Hepatocyte (in vitro differentiated cells): ENCODE measurements around the gene DMD. TPM values are rescaled to one million over a fixed set of nuclear protein-coding genes. Genes with fewer than 3 reads are reported as not detected.

Source experiments
- DNase-seq: peaks from one replicate; pipeline ENCODE4 v3.0.0-alpha.2; 2016; ENCODE audit warnings: low spot score
- H2AFZ ChIP-seq: fragments of 200-600 bp; sonication (generic); 2 replicates; pipeline ENCODE4 v1.6.0; 2016; ENCODE audit warnings: antibody characterized with exemption, mild to moderate bottlenecking
- H3K27ac ChIP-seq: fragments of 200-600 bp; sonication (generic); 2 replicates; pipeline ENCODE4 v1.5.1; 2016; ENCODE audit warnings: mild to moderate bottlenecking
- H3K27me3 ChIP-seq: fragments of 200-600 bp; sonication (generic); 2 replicates; pipeline ENCODE4 v1.6.1; 2016
- H3K36me3 ChIP-seq: fragments of 200-600 bp; sonication (generic); replicated peaks from 2 replicates; pipeline ENCODE4 v1.5.1; 2016; ENCODE audit warnings: low read depth; ENCODE audit not compliant: insufficient read depth
- H3K4me1 ChIP-seq: fragments of 200-600 bp; sonication (generic); 2 replicates; pipeline ENCODE4 v1.5.1; 2016; ENCODE audit warnings: mild to moderate bottlenecking, moderate library complexity; ENCODE audit not compliant: insufficient read depth
- H3K4me2 ChIP-seq: fragments of 200-600 bp; sonication (generic); 2 replicates; pipeline ENCODE4 v1.6.0; 2016
- H3K4me3 ChIP-seq: fragments of 200-600 bp; sonication (generic); 2 replicates; pipeline ENCODE4 v1.5.1; 2016; ENCODE audit warnings: mild to moderate bottlenecking
- H3K79me2 ChIP-seq: fragments of 200-600 bp; sonication (generic); 2 replicates; pipeline ENCODE4 v1.6.0; 2017; ENCODE audit warnings: mild to moderate bottlenecking
- H3K9me2 ChIP-seq: fragments of 200-600 bp; sonication (generic); replicated peaks from 2 replicates; pipeline ENCODE4 v1.6.0; 2017; ENCODE audit warnings: mild to moderate bottlenecking; ENCODE audit not compliant: insufficient read depth
- H3K9me3 ChIP-seq: fragments of 200-600 bp; sonication (generic); 2 replicates; pipeline ENCODE4 v1.5.1; 2016; ENCODE audit warnings: low read depth, mild to moderate bottlenecking
- H4K20me1 ChIP-seq: fragments of 200-600 bp; sonication (generic); 2 replicates; pipeline ENCODE4 v1.6.0; 2016; ENCODE audit warnings: mild to moderate bottlenecking; ENCODE audit not compliant: insufficient read depth, poor library complexity, severe bottlenecking
- EZH2 ChIP-seq: fragments of 200-600 bp; sonication (generic); IDR thresholded peaks from 2 replicates; pipeline ENCODE4 v1.6.1; 2016; ENCODE audit warnings: antibody characterized with exemption, mild to moderate bottlenecking, borderline replicate concordance
- EZH2phosphoT487 ChIP-seq: fragments of 200-600 bp; sonication (generic); IDR thresholded peaks from one replicate; pipeline ENCODE4 v1.6.1; 2018; ENCODE audit warnings: antibody characterized with exemption, mild to moderate bottlenecking, low read depth, moderate library complexity; ENCODE audit not compliant: unreplicated experiment, severe bottlenecking
- WGBS: methylation state at CpG from one replicate; pipeline ENCODE4 v1.1.6; 2016; ENCODE audit warnings: low lambda C conversion rate; ENCODE audit errors: missing lambda C conversion rate; 5-methylcytosine and 5-hydroxymethylcytosine counted together
- polyA plus RNA-seq: library from polyadenylated mRNA; unstranded; fragments of >200 nt; fragmentation: Nextera tagmentation; extraction: Ambion mirVana; gene quantifications from 2 replicates; pipeline ENCODE4 v1.2.1, GENCODE V29; 2016
- total RNA-seq: library from RNA; depleted of rRNA; stranded (reverse); fragments of >200 nt; gene quantifications from 2 replicates; pipeline ENCODE4 v1.2.3, GENCODE V29; 2014
- TF ChIP-seq, protein P1 (sequence below): fragments of 200-600 bp; sonication (generic); IDR thresholded peaks from 2 replicates; pipeline ENCODE4 v1.5.1; 2016; ENCODE audit warnings: antibody characterized with exemption, mild to moderate bottlenecking; ENCODE audit not compliant: poor library complexity

Gene DMD
- total and polyA plus RNA-seq, 2 experiments from 2014 or later: 14.2 to 27.8 TPM

GRCh38 chrX:32937043-32937442 is 274.3 kb downstream of the DMD start:
- no peak overlapping the region for H2AFZ ChIP-seq
- WGBS: 48% methylated on average over 3 of the region's 3 CpGs
- H3K27ac ChIP-seq: no peak overlapping the region
- H3K4me1 ChIP-seq: no peaks in the 10 kb centered on the region
- TF ChIP-seq, protein P1, sequence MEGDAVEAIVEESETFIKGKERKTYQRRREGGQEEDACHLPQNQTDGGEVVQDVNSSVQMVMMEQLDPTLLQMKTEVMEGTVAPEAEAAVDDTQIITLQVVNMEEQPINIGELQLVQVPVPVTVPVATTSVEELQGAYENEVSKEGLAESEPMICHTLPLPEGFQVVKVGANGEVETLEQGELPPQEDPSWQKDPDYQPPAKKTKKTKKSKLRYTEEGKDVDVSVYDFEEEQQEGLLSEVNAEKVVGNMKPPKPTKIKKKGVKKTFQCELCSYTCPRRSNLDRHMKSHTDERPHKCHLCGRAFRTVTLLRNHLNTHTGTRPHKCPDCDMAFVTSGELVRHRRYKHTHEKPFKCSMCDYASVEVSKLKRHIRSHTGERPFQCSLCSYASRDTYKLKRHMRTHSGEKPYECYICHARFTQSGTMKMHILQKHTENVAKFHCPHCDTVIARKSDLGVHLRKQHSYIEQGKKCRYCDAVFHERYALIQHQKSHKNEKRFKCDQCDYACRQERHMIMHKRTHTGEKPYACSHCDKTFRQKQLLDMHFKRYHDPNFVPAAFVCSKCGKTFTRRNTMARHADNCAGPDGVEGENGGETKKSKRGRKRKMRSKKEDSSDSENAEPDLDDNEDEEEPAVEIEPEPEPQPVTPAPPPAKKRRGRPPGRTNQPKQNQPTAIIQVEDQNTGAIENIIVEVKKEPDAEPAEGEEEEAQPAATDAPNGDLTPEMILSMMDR: no peak
- TF ChIP-seq EZH2: no peak
- TF ChIP-seq EZH2phosphoT487: no peak
- H3K4me2 ChIP-seq: no peak overlapping the region
- H3K27me3 ChIP-seq: no peaks in the 10 kb centered on the region
- DNase-seq: no peak
- no peaks in the 10 kb centered on the region for H3K9me3 ChIP-seq
- no peaks in the 10 kb centered on the region for H3K79me2 ChIP-seq
- no peak overlapping the region for H3K4me3 ChIP-seq
- H3K36me3 ChIP-seq: no peaks in the 10 kb centered on the region
- H4K20me1 ChIP-seq: no peaks in the 10 kb centered on the region
- no peaks in the 10 kb centered on the region for H3K9me2 ChIP-seq

DNA sequence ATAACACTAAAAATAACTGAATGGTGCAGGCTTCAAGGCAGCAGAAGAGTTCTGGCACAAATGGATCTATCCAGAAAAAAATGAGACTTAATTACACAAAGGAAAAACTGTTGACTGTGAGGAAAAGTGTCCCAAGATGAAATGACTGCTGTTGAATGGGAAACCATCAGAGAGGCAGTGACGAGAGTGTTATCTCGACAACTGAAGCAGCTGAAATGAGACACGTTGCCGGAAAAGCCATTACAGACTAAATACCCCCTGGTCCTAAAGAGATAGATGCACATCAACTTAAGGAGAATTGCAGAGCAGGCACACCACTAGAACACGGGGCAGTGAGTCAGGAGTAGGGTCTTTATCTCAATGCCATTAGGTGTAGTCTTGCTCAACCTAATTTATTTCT is 277.8 kb downstream of the DMD start:
- H3K9me3 ChIP-seq: no peaks in the 10 kb centered on the region
- H3K27me3 ChIP-seq: no peaks in the 10 kb centered on the region
- no peaks in the 10 kb centered on the region for H4K20me1 ChIP-seq
- H3K36me3 ChIP-seq: no peaks in the 10 kb centered on the region
- TF ChIP-seq EZH2phosphoT487: no peak
- TF ChIP-seq, protein P1: no peak
- TF ChIP-seq EZH2: no peak
- H3K79me2 ChIP-seq: no peaks in the 10 kb centered on the region
- H3K27ac ChIP-seq: no peak overlapping the region
- H2AFZ ChIP-seq: no peak overlapping the region
- H3K4me2 ChIP-seq: no peak overlapping the region
- H3K4me3 ChIP-seq: no peak overlapping the region
- no peaks in the 10 kb centered on the region for H3K4me1 ChIP-seq
- no peaks in the 10 kb centered on the region for H3K9me2 ChIP-seq
- WGBS: 41% methylated on average over 5 of the region's 5 CpGs
- no peak for DNase-seq

- H4K20me1 ChIP-seq: no peaks in the 10 kb centered on the region
- no peaks in the 10 kb centered on the region for H3K36me3 ChIP-seq
- H3K4me1 ChIP-seq: no peaks in the 10 kb centered on the region
- H3K79me2 ChIP-seq: no peaks in the 10 kb centered on the region
- 87% methylated on average over 4 of the region's 4 CpGs for WGBS
- H3K9me2 ChIP-seq: no peaks in the 10 kb centered on the region
- no peak for DNase-seq
- no peak overlapping the region for H3K27ac ChIP-seq
- no peaks in the 10 kb centered on the region for H3K27me3 ChIP-seq
- H2AFZ ChIP-seq: no peak overlapping the region
- H3K4me2 ChIP-seq: no peak overlapping the region
- no peak overlapping the region for H3K4me3 ChIP-seq
- H3K9me3 ChIP-seq: no peaks in the 10 kb centered on the region
- no peak for TF ChIP-seq EZH2phosphoT487
- TF ChIP-seq, protein P1: no peak
- no peak for TF ChIP-seq EZH2
Measured at GRCh38 chrX:32929040-32929439, 282.3 kb downstream of the DMD start.

DNA sequence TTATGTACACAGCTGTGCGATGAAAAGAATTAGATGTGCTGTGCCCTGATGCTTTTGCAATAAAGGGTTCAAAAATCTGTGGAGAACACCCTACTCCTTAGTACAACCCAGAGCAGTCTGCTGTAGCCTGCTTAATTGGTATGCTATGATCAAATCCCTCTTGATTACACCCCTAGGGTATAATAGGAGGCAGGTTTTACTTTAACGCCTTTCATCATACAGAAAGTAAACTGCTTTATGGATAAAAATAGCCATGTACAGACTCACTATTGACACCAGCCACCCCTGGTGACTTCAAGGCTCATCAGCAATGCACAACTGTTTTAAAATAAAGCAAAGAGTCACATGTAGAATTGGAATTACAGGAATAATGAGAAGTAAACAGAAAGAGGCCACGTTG is 315.3 kb downstream of the DMD start:
- WGBS: 65% methylated on average over 3 of the region's 3 CpGs
- TF ChIP-seq EZH2phosphoT487 (no peak), EZH2 (no peak)
- TF ChIP-seq, protein P1: no peak
- H4K20me1 ChIP-seq: no peaks in the 10 kb centered on the region

More for the DNA sequence above, 315.3 kb downstream of the DMD start:
- DNase-seq: no peak
- H2AFZ ChIP-seq: no peak overlapping the region
- H3K4me3 ChIP-seq: no peak overlapping the region
- H3K36me3 ChIP-seq: no peaks in the 10 kb centered on the region
- no peaks in the 10 kb centered on the region for H3K9me2 ChIP-seq
- H3K9me3 ChIP-seq: no peaks in the 10 kb centered on the region
- no peaks in the 10 kb centered on the region for H3K79me2 ChIP-seq
- H3K4me2 ChIP-seq: no peak overlapping the region
- no peak overlapping the region for H3K27ac ChIP-seq
- no peaks in the 10 kb centered on the region for H3K27me3 ChIP-seq
- no peaks in the 10 kb centered on the region for H3K4me1 ChIP-seq
